ENCODE measurements around the gene WNK3.

Gene WNK3

DNA sequence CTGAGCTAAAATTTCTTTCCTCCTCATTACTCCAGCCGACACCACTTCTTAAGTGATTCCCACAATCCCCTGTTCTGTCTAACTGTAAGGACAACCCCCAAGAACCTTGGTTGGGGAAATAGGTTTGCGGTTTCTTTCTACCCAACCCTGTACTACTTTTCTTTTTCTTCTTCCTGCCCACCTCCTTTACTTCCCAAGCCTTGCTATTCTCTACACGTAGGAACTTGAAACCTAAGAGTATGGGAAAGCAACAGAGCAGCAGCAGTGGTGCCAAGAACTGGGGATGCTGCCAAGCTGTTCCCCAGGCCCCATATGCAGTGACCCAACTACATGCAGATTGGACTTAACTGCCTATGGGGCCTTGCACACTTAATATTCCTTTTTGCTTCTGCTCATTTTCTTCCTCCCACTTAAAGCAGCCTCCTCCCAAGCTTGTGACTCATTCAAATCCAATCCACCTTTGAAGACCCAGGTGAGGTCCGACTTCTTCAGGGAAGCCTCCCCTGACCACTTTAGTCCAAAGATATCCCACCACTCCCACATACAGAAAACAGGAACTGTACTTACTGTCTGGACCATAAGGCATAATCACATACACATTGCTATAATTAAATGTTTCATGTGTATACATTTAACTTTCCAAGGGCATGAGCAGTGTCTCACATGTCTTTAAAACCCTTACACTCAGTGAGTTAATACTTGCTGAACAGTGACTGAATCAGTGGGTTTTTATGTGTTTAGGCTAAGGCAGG lies 176.5 kb downstream of the WNK3 start:
- Histone ChIP-seq H3K27ac (ENCODE audit: low read length) (no peak overlapping the region), H4K20me1 (ENCODE audit: insufficient read depth, low read length) (no peaks in the 10 kb centered on the region)
- no peak for DNase-seq

DNA sequence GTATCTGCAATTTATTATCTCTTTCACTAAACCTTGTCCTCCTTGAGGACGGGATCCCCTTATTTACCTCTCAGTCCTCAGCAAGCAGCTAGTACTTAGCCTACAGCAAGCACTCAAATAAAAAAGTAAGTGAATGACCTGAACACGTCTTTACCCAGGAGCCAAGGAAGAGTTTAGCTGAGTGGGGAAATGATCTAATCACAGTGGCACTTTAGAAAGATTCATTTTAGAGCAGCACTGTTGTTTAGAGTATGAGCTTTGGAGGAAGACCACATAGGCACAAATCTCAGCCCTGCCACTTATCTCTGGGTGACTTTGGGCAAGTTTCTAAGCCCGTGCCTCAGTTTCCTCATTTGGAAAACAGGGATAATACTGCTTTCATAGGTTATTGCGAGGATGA lies 177.4 kb downstream of the WNK3 start:
- H2AFZ ChIP-seq (ENCODE audit: low read length): no peak overlapping the region
- TF ChIP-seq CTCF (IDR thresholded peaks at IDR 0.05; ENCODE audit: low read length) (no peak), EZH2phosphoT487 (IDR thresholded peaks at IDR 0.05; ENCODE audit: low read length) (no peak), EZH2 (optimal IDR thresholded peaks at IDR 0.05; ENCODE audit: low read depth, low read length) (no peak)
- no peaks in the 10 kb centered on the region for H3K9me2 ChIP-seq (replicated peaks; ENCODE audit: insufficient read depth, low read length)
- H3K27ac ChIP-seq (ENCODE audit: low read length): no peak overlapping the region
- H3F3A ChIP-seq (ENCODE audit: insufficient read depth, low read length): no peaks in the 10 kb centered on the region
- H4K20me1 ChIP-seq (ENCODE audit: insufficient read depth, low read length): no peaks in the 10 kb centered on the region
- no peak for DNase-seq
- H3K9ac ChIP-seq (ENCODE audit: low read length): no peak overlapping the region
- H3K79me2 ChIP-seq (ENCODE audit: low read length): peaks cover 48% of the 10 kb centered on the region
- H3K9me3 ChIP-seq (replicated peaks; ENCODE audit: insufficient read depth, low read length): no peaks in the 10 kb centered on the region
- no peaks in the 10 kb centered on the region for H3K27me3 ChIP-seq (replicated peaks; ENCODE audit: insufficient read depth, low read length)
- peaks cover 11% of the 10 kb centered on the region; the same call in 1 of the 2 replicates for H3K4me1 ChIP-seq (ENCODE audit: low read length)
- H3K4me2 ChIP-seq (ENCODE audit: low read depth, low read length): peak overlapping the region; percentile 25; the same call in 1 of the 2 replicates
- no peak overlapping the region for H3K4me3 ChIP-seq (ENCODE audit: low read length)
- no peaks in the 10 kb centered on the region for H3K36me3 ChIP-seq (replicated peaks; ENCODE audit: insufficient read depth, low read length)

More for the DNA sequence above, 176.5 kb downstream of the WNK3 start:
- no peak for TF ChIP-seq CTCF (IDR thresholded peaks at IDR 0.05; ENCODE audit: low read length)
- no peak for TF ChIP-seq EZH2phosphoT487 (IDR thresholded peaks at IDR 0.05; ENCODE audit: low read length)
- TF ChIP-seq EZH2 (optimal IDR thresholded peaks at IDR 0.05; ENCODE audit: low read depth, low read length): no peak
- H2AFZ ChIP-seq (ENCODE audit: low read length): no peak overlapping the region
- H3K4me1 ChIP-seq (ENCODE audit: low read length): peaks cover 11% of the 10 kb centered on the region; the same call in 1 of the 2 replicates
- H3K9me2 ChIP-seq (replicated peaks; ENCODE audit: insufficient read depth, low read length): no peaks in the 10 kb centered on the region
- no peaks in the 10 kb centered on the region for H3F3A ChIP-seq (ENCODE audit: insufficient read depth, low read length)
- H3K79me2 ChIP-seq (ENCODE audit: low read length): peaks cover 48% of the 10 kb centered on the region
- no peaks in the 10 kb centered on the region for H3K9me3 ChIP-seq (replicated peaks; ENCODE audit: insufficient read depth, low read length)
- peak overlapping the region; percentile 48 for H3K4me2 ChIP-seq (ENCODE audit: low read depth, low read length)
- no peaks in the 10 kb centered on the region for H3K27me3 ChIP-seq (replicated peaks; ENCODE audit: insufficient read depth, low read length)
- peak overlapping the region; percentile 74; the same call in 1 of the 2 replicates for H3K4me3 ChIP-seq (ENCODE audit: low read length)
- H3K36me3 ChIP-seq (replicated peaks; ENCODE audit: insufficient read depth, low read length): no peaks in the 10 kb centered on the region
- no peak overlapping the region for H3K9ac ChIP-seq (ENCODE audit: low read length)

DNA sequence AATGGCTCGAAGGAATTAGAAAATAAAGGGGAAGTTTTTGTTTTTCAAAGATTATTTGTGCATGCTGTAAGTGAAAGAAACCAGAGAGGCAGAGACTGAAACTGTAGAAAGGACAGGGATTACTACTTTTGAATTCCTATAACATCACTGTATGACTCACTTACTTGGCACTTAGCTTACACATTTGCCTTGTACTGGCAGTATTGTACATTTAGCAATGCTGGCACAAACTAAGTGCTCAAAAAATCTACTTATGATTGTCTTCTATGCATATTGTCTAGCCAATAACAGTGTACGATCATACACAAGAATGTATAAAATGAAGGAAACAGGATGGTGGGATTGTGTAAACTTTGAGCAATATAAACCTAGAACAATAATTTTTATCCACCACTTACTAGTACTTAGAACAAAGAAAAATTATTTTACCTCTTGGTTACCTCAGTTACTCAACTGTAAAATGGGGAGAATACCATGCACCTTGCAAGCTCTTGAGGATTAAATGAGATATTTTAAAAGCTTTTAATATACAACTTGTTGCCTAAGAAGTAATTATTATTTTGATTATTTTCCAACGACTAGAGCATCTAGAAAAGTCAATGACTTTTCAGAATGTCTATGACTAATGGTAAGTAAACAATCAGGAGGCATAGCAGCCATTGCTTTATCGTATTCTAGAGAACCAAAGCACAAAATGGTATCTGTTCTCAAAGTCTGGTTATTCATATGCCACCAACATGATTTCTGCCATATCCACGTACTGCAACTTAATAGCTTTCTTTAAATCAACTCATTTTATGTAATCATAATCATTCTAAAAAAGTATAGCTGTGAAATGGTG lies 179.5 kb downstream of the WNK3 start:
- no peak overlapping the region for H3K4me3 ChIP-seq (ENCODE audit: low read length)
- no peak overlapping the region for H2AFZ ChIP-seq (ENCODE audit: low read length)
- TF ChIP-seq EZH2 (optimal IDR thresholded peaks at IDR 0.05; ENCODE audit: low read depth, low read length): no peak
- TF ChIP-seq EZH2phosphoT487 (IDR thresholded peaks at IDR 0.05; ENCODE audit: low read length): no peak
- no peak for TF ChIP-seq CTCF (IDR thresholded peaks at IDR 0.05; ENCODE audit: low read length)
- H3K36me3 ChIP-seq (replicated peaks; ENCODE audit: insufficient read depth, low read length): no peaks in the 10 kb centered on the region
- H3K9me2 ChIP-seq (replicated peaks; ENCODE audit: insufficient read depth, low read length): no peaks in the 10 kb centered on the region
- DNase-seq: no peak
- no peak overlapping the region for H3K4me2 ChIP-seq (ENCODE audit: low read depth, low read length)
- no peaks in the 10 kb centered on the region for H3F3A ChIP-seq (ENCODE audit: insufficient read depth, low read length)
- no peak overlapping the region for H3K9ac ChIP-seq (ENCODE audit: low read length)
- no peaks in the 10 kb centered on the region for H3K9me3 ChIP-seq (replicated peaks; ENCODE audit: insufficient read depth, low read length)
- H3K79me2 ChIP-seq (ENCODE audit: low read length): peaks cover 48% of the 10 kb centered on the region
- no peaks in the 10 kb centered on the region for H3K27me3 ChIP-seq (replicated peaks; ENCODE audit: insufficient read depth, low read length)
- H3K4me1 ChIP-seq (ENCODE audit: low read length): peaks cover 11% of the 10 kb centered on the region; the same call in 1 of the 2 replicates
- no peak overlapping the region for H3K27ac ChIP-seq (ENCODE audit: low read length)
- H4K20me1 ChIP-seq (ENCODE audit: insufficient read depth, low read length): no peaks in the 10 kb centered on the region

Data from MM.1S (cell line).